Ovary (tissue), 3 donors: ENCODE results near the gene SMARCAL1.

ENCODE experiments used
- CTCF ChIP-seq, 3 donors: fragments of 450-650 bp in 2 of 3; fragments of 200-600 bp in 1 of 3; IDR thresholded peaks; one replicate each; pipeline versions ENCODE4 v1.5.1 to v1.8.0; 2016 to 2022; ENCODE audit warnings: antibody characterized with exemption in 3 of 3, mild to moderate bottlenecking in 1 of 3
- EP300 ChIP-seq: sonication (generic); formaldehyde crosslinking; IDR thresholded peaks from one replicate; pipeline ENCODE4 v1.6.1; 2017; ENCODE audit warnings: antibody characterized with exemption
- donor health status: DM: no; HTN: no; CAD: no.

- peak in 1 of 3 donors; percentile 27 for TF ChIP-seq CTCF (IDR thresholded peaks at IDR 0.05)
- TF ChIP-seq EP300, result no peak
These were observed 86.4 kb downstream of the SMARCAL1 start, which contains the start of gene RPL37A for GRCh38 chr2:216498379-216499352.
